M059J (cell line): ENCODE measurements around the gene CCDC27. TPM values are rescaled to one million over a fixed set of nuclear protein-coding genes. Genes with fewer than 3 reads are reported as not detected.
"Not testable (repeated sequence)": the region's sequence is repeated elsewhere in the genome, so short reads cannot be mapped to it uniquely, and the experiment has no call there.

Experiments used
- DNase-seq: peaks from one replicate; pipeline ENCODE4 v3.0.0-alpha.2; 2012; ENCODE audit warnings: low read depth
- total RNA-seq: library from RNA; depleted of rRNA; stranded (reverse); fragments of >200 nt; shearing (Covaris generic); gene quantifications from 2 replicates; pipeline ENCODE4 v1.2.3, GENCODE V29; 2014

The CCDC27 gene
- total RNA-seq, 1 experiment from 2014 or later, result not detected

GRCh38 chr1:3789421-3790300 lies 37.4 kb downstream of the CCDC27 start:
- DNase-seq, result no peak

GRCh38 chr1:3790500-3790923 lies 38.3 kb downstream of the CCDC27 start:
- DNase-seq, result no peak

GRCh38 chr1:3790952-3791351 lies 38.7 kb downstream of the CCDC27 start:
- DNase-seq, result no peak

GRCh38 chr1:3795453-3796214 lies 43.4 kb downstream of the CCDC27 start:
- DNase-seq, result no peak

DNA sequence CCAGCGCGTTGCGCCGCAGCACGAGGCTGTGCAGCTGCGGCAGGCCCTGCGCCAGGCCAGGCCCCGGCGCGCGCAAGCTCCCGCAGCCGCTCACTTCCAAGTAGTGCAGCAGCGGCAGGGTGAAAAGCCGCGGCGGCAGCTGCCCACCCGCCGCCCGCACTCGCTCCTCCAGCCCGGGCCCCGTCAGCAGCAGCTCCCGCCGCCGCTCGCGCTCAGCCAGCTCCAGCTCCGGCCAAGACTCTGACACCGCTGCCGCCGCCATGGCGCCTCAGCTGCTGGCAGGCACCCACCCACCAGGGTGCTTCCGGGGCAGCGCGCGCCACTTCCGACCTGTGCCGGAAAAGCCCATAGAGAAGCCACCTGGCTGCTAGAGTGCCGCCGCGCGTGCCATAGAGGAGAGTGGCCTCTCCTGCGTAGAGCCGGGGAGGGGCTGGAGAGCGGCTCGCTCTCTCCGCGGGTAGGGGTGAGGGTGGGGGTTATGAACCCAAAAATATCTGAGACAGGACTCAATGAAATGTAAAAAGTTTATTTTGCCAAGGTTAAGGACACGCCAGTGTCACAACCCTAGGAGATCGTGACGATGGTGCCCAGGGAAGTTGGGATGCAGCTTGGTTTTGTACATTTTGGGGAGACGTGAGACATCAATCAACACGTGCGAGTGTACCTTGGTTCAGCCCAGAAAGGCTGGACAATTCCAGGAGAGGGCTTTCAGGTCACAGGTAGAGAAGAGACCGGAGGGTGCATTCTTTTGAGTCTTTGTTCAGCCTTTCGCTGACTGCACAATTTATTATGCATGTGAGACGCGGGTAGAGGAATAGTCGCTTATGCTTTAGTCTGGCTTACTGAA lies 44.2 kb downstream of the CCDC27 start, which contains the start of gene LRRC47:
TSS of gene LRRC47 (minus strand) at position 284 of the 847 bp plus-strand sequence. CDS start at position 262, 22 bp downstream.
- DNase-seq, result peak; percentile 88

- DNase-seq, result peak; percentile 21
These were observed 47.9 kb downstream of the CCDC27 start for GRCh38 chr1:3799976-3800685.

DNA sequence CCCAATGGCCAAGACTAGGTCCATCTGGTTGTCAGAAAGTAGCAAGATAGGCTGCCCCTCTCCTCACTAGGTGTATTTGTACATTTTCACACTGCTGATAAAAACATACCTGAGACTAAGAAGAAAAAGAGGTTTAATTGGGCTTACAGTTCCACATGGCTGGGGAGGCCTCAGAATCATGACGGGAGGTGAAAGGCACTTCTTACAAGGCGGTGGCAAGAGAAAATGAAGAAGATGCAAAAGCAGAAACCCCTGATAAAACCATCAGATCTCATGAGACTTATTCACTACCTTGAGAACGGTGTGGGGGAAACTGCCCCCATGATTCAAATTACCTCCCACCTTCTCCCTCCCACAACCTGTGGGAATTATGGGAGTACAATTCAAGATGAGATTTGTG lies 48.5 kb downstream of the CCDC27 start:
- DNase-seq, result not testable (repeated sequence)

DNA sequence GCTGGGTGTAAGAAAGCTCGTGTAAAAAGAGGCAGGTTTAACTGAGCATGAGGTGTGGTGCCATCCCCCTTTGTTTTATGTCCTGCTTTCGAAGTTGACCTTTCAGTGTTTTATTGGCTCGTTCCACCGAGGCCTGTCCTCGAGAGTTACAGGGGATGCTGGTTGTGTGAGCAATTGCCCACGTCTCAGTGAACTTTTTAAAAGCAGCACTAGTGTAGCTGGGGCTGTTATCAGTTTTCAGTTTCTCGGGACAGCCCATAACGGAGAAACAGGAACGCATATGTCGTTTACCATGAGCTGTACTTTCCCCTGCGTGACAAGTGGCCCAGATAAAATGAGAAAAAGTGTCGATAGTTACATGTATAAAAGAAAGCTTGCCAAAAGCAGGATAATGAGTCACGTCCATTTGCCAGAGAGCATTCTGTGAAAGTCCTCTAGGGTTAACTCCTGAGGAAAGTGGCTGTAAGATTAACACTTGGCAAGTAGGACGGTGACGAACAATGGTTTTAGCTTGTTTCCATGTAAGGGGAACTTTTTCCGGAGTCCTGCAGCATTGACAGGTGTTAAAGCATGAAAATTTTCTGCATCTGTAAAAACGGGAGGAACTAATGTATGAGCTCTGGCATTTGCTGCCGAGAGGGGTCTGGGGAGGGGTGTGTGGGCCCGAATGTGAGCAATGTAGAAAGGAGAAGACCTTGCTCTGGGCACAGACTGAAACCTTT lies 51.8 kb downstream of the CCDC27 start:
- DNase-seq, result peak; percentile 62

DNA sequence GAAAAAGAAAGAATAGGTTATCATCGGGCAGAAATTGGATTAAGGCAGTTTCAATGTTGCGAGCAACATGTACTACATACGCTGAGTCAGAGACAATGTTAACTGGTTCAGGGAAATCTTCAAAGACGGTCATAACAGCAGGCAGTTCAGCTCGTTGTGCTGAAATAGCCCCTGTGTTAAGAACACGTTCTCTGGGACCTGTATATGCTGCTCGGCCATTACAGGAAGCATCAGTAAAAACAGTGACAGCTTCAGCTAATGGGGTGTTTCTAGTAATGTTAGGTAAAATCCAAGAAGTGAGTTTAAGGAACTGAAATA lies 52.3 kb downstream of the CCDC27 start:
- not testable (repeated sequence) for DNase-seq

- no peak for DNase-seq
These were observed 52.8 kb downstream of the CCDC27 start for GRCh38 chr1:3805038-3805437.

GRCh38 chr1:3807769-3808168 lies 55.5 kb downstream of the CCDC27 start:
- DNase-seq, result no peak

DNA sequence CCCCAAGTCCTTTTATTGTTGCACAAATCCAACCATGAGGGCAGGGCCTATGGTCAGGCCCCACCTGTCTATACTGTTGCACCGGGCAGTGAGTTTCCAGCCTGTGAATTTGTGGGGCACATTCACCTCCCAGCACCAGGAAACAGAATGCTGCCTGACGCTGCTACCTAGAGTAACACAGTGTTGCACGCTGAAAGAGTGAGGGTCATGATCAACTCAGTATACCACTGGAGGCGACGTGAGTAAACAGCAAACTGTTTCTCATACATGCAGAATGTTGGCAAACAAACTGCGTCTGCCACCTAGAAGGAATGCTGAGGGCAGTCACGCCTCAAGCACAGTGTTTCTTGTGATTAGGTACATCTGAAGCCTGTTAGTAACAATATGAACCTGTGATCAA lies 57.4 kb downstream of the CCDC27 start:
- no peak for DNase-seq

GRCh38 chr1:3810149-3810761 lies 58.0 kb downstream of the CCDC27 start:
- peak; percentile 32 for DNase-seq

DNA sequence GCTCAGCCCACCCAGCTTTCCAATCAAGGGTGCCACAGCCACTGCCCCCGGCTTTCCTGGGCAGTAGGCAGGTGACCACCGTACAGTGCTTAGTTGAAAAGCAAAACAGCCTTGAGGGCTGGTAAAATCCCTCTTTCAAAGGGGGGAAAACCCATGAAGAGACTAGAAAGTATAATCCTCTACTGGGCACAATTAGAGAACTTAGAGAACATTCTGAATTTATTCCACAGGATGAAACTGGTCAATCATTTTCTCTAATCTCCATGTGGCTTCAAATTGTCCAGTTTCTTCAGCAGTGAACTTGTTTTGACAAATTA lies 59.3 kb downstream of the CCDC27 start:
- DNase-seq, result no peak

- DNase-seq, result no peak
These were observed 61.8 kb downstream of the CCDC27 start for GRCh38 chr1:3814065-3814464.

GRCh38 chr1:3814771-3815561 lies 62.7 kb downstream of the CCDC27 start:
- DNase-seq, result no peak

DNA sequence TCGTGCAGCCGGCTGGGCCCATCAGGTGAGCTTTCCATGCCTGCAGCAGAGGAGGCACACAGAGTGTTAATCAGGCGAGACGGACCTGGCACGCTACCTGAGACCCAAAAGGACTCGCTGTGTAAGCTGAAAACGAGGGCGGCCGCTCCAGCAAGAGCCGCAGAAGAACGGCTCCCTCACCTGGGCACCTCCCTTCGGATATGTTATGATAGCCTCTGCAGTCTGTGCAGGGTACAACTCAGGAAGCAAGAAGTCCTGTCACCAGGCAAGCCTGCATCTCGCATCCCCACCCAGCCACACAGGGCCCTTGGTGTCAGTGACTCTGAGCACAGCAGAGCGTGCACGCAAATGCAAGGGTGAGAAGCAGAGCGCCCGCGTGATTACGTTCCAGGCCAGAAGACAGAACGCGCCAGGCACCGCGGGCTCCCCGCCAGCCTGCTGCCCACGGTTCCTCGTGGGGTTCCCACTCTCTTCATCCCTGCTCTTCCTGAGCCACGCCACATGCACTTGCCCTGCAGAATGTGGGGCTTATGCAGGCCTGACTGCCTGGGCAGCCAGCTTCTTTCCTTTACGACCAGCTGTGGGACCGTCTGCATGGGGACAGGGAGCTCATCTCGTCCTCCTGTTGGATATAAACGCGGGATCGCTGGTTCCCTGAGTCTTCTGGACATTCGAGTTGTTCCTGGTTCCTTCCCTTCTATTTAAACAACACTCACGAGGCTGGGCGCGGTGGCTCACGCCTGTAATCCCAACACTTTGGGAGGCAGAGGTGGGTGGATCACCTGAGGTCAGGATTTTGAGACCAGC lies 64.3 kb downstream of the CCDC27 start:
- no peak for DNase-seq

GRCh38 chr1:3817138-3817740 lies 65.0 kb downstream of the CCDC27 start:
- DNase-seq, result no peak
